Chondrocyte (in vitro differentiated cells): ENCODE measurements around the gene TMEM238. TPM values are rescaled to one million over a fixed set of nuclear protein-coding genes. Genes with fewer than 3 reads are reported as not detected.
"Not testable (repeated sequence)": the region's sequence is repeated elsewhere in the genome, so short reads cannot be mapped to it uniquely, and the experiment has no call there.

Source experiments
- DNase-seq: peaks from one replicate; pipeline ENCODE4 v3.0.0; 2021; ENCODE audit warnings: mixed read lengths, low spot score
- H3K27ac Mint-ChIP-seq: one replicate; pipeline ENCODE4 v1.8.0; 2021; ENCODE audit warnings: mild to moderate bottlenecking, moderate library complexity, mixed read lengths; ENCODE audit not compliant: unreplicated experiment
- H3K27me3 Mint-ChIP-seq: 2 replicates; pipeline ENCODE4 v1.8.0; 2021; ENCODE audit warnings: low read depth, mixed read lengths
- H3K36me3 Mint-ChIP-seq: 2 replicates; pipeline ENCODE4 v1.8.0; 2021; ENCODE audit warnings: low read depth, mixed read lengths
- H3K4me1 Mint-ChIP-seq: 2 replicates; pipeline ENCODE4 v1.8.0; 2021; ENCODE audit warnings: low read depth, mild to moderate bottlenecking, mixed read lengths
- H3K4me3 Mint-ChIP-seq: one replicate; pipeline ENCODE4 v1.8.0; 2021; ENCODE audit warnings: mild to moderate bottlenecking, moderate library complexity, mixed read lengths; ENCODE audit not compliant: unreplicated experiment
- H3K9me3 Mint-ChIP-seq: 2 replicates; pipeline ENCODE4 v1.8.0; 2021; ENCODE audit warnings: low read depth, mixed read lengths
- total RNA-seq: library from RNA; stranded (reverse); gene quantifications from 3 replicates; pipeline ENCODE4 v1.2.1, GENCODE V29; 2021
- TF ChIP-seq, protein P1 (sequence below): fragments of 200-600 bp; sonication (generic); IDR thresholded peaks from 2 replicates; pipeline ENCODE4 v1.5.0; 2021; ENCODE audit warnings: antibody characterized with exemption, mild to moderate bottlenecking, moderate library complexity

The TMEM238 gene
- total RNA-seq, 1 donor from 2014 or later: 1.0 TPM

DNA sequence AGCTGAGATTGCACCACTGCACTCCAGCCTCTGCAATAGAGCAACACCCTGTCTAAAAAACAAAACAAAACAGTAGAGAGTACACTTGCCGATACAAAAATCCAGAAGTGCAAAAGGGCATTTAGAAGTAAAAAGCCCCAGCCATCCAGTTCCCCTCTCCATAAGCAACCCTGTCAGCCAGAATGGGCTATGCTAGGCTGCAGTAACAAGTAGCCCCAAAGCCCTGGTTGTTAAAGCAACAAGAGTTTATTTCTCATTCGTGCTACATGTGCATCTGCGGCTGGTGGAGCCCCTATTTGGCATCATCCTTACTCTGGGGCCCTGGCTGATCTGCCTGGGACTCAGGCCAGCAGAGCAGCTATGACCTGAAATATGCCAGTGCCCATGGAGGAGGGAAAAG is 40.4 kb upstream of the TMEM238 start:
- no peak overlapping the region for H3K4me3 Mint-ChIP-seq
- H3K27ac Mint-ChIP-seq: no peak overlapping the region
- H3K9me3 Mint-ChIP-seq: no peaks in the 10 kb centered on the region
- no peaks in the 10 kb centered on the region for H3K36me3 Mint-ChIP-seq
- TF ChIP-seq, protein P1, sequence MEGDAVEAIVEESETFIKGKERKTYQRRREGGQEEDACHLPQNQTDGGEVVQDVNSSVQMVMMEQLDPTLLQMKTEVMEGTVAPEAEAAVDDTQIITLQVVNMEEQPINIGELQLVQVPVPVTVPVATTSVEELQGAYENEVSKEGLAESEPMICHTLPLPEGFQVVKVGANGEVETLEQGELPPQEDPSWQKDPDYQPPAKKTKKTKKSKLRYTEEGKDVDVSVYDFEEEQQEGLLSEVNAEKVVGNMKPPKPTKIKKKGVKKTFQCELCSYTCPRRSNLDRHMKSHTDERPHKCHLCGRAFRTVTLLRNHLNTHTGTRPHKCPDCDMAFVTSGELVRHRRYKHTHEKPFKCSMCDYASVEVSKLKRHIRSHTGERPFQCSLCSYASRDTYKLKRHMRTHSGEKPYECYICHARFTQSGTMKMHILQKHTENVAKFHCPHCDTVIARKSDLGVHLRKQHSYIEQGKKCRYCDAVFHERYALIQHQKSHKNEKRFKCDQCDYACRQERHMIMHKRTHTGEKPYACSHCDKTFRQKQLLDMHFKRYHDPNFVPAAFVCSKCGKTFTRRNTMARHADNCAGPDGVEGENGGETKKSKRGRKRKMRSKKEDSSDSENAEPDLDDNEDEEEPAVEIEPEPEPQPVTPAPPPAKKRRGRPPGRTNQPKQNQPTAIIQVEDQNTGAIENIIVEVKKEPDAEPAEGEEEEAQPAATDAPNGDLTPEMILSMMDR: no peak
- DNase-seq: no peak
- peaks cover 17% of the 10 kb centered on the region for H3K27me3 Mint-ChIP-seq
- no peaks in the 10 kb centered on the region for H3K4me1 Mint-ChIP-seq

DNA sequence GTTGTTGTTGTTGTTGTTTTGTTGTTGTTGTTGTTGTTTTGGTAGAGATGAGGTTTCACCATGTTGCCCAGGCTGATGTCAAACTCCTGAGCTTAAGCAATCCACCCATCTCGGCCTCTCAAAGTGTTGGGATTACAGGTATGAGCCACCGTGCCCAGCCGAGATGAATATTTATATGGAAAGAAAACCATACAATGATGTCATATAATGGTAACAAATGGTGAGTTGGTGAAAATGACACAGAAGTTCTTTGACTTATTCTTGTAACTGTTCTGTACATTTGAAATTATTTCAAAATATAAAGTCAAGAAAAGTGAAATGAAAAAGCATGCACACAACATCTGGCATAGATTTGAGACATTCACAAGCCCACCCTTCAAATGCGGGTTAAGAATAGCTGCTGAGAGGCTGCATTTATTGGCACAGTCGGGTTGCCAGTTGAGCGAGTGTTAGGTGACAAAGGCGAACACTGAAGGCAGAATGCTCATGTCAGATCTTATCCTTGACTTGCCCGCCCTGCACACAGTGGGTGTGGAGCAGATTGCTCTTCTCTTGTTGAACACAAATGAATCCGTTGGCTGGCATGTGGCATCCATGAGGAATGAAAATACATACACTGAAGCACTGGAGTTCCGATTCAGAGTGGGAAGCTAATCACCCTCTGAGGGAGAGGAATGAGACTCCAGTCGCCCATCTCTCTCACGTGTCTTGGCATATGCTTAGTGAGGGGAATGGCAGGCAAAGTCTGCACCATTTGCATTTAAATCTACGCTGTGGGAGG is 39.3 kb upstream of the TMEM238 start:
- no peaks in the 10 kb centered on the region for H3K4me1 Mint-ChIP-seq
- TF ChIP-seq, protein P1: no peak
- no peak overlapping the region for H3K4me3 Mint-ChIP-seq
- no peak for DNase-seq
- H3K9me3 Mint-ChIP-seq: no peaks in the 10 kb centered on the region
- peaks cover 18% of the 10 kb centered on the region for H3K27me3 Mint-ChIP-seq
- H3K27ac Mint-ChIP-seq: no peak overlapping the region
- no peaks in the 10 kb centered on the region for H3K36me3 Mint-ChIP-seq

DNA sequence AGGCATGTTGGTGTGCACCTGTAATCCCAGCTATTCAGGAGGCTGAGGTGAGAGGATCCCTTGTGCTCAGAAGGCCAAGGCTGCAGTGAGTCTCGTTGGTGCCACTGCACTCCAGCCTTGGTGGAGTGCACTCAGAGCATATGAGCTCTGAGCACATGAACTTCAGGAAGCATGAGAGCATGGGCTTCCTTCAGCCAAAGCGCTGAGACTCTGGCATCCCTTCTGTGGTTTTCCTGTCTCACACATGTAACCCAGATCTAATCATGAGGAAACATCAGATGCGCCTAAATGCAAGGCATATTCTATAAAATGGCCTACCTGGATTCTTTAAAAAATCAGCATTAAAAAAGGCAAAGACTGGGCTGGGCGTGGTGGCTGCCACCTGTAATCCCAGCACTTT is 37.2 kb upstream of the TMEM238 start:
- H3K27me3 Mint-ChIP-seq: peaks cover 18% of the 10 kb centered on the region
- H3K4me3 Mint-ChIP-seq, H3K36me3 Mint-ChIP-seq, DNase-seq, H3K9me3 Mint-ChIP-seq, H3K4me1 Mint-ChIP-seq, H3K27ac Mint-ChIP-seq: not testable (repeated sequence)

DNA sequence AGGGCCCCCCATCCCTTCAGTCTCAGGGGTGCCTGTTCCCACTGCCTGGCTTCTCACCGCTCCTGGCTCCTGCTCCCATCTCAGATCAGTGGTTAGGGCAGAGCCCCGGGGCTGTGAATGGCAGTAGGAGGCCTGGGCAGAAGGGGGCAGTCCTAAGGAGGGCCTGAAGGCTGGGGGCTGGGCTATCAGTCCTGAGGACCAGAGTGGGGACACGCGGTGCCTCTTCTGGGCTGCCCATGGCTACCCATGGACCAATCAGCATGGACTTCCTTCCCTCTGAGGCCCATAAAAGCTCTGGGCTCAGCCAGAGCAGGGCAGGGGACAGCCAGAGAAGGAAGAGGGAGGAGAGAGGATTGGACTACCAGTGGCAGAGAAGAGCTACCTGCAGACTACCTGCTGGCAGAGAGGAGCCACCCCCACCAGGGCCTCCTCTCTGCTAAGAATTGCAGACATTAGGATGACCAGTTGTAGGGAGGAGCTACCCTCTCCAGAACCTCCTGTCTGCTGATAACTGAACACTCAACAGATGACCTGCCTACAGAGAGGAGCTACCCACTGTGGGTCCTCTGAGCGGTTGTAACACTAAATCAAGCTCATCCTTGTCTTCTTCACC is 35.6 kb upstream of the TMEM238 start:
- Mint-ChIP-seq H3K36me3 (no peaks in the 10 kb centered on the region), H3K4me1 (no peaks in the 10 kb centered on the region), H3K9me3 (no peaks in the 10 kb centered on the region), H3K4me3 (no peak overlapping the region), H3K27me3 (peaks cover 14% of the 10 kb centered on the region), H3K27ac (no peak overlapping the region)
- no peak for DNase-seq
- TF ChIP-seq, protein P1: no peak

DNA sequence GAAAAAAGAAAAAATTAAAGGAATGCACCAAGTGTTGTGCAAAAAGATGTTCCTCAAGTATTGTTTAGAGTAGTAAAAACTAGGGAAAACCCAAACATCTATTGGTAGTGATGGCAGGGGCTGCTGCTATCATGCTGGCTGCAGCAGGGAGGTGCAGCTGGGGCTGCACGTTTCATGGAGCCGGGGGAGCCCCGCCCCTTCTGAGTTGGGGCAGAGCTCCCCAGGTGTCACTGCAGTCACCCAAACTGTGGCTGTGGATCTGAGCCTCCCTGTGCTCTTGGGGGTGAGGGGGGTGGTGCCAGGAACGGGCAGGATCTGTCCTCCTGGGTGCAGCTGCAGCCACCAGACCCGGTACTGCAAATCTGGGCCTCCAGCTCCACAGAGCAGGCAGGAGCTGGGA is 35.0 kb upstream of the TMEM238 start:
- Mint-ChIP-seq H3K27ac (no peak overlapping the region), H3K4me1 (no peaks in the 10 kb centered on the region), H3K36me3 (no peaks in the 10 kb centered on the region), H3K4me3 (no peak overlapping the region), H3K9me3 (no peaks in the 10 kb centered on the region), H3K27me3 (peaks cover 13% of the 10 kb centered on the region)
- TF ChIP-seq, protein P1: no peak
- DNase-seq: no peak
